Measurements from ENCODE around the gene METTL21A.

Gene METTL21A

DNA sequence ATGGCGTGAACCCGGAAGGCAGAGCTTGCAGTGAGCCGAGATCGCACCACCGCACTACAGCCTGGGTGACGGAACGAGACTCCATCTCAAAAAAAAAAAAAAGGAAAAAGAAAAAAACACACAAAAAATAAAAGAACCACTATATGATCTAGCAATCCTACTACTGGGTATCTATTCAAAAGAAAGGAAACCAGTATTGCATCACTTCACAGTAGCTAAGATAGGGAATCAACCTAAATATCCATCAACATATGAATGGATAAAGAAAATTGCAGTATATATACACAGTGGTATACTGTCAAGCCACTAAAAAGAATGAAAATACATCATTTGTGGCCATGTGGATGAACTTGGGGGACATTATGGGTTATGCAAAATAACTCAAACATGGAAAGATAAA lies 37.9 kb downstream of the METTL21A start:
- TF ChIP-seq, protein P1, sequence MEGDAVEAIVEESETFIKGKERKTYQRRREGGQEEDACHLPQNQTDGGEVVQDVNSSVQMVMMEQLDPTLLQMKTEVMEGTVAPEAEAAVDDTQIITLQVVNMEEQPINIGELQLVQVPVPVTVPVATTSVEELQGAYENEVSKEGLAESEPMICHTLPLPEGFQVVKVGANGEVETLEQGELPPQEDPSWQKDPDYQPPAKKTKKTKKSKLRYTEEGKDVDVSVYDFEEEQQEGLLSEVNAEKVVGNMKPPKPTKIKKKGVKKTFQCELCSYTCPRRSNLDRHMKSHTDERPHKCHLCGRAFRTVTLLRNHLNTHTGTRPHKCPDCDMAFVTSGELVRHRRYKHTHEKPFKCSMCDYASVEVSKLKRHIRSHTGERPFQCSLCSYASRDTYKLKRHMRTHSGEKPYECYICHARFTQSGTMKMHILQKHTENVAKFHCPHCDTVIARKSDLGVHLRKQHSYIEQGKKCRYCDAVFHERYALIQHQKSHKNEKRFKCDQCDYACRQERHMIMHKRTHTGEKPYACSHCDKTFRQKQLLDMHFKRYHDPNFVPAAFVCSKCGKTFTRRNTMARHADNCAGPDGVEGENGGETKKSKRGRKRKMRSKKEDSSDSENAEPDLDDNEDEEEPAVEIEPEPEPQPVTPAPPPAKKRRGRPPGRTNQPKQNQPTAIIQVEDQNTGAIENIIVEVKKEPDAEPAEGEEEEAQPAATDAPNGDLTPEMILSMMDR (conservative IDR thresholded peaks at IDR 0.05) = no peak
- H3K27ac ChIP-seq = no peak overlapping the region

DNA sequence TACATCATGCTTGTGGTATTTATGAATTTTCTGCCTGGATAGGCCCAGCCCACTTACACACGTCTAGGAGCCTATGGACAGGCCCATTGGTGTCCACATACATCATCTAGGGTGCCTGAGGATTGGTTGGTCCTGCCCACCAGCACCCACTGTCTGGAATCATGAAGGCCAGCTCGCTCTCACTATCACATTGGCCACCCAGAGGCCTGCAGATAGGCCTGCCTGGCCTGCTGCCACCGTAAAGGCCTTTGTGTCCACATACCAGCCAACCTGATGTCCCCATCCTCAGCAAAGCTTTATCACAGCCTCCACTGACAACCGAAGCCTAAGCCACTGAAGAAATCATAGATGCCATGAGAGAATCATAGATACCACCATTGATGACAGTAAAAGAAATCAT lies 40.2 kb downstream of the METTL21A start:
- H3K27ac ChIP-seq = no peak overlapping the region
- TF ChIP-seq, protein P1 (conservative IDR thresholded peaks at IDR 0.05) = no peak

DNA sequence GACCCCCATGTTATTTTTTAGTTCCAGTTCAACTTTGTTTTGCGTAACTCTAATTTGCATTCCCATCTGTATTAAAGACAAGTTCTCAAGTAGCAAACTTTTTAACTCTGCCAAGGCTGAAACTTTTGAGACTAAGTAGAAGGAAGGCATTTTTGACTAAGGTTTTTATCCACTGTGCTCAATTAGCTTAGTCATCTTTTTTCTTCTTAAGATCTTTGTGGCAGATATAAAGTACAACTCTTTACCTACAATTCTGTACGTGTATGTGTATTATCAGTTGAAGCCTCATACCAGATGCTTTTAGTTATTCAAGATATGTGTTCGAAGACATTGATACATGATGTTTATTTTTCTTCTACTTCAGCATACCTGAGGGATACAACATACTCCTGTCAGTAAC lies 53.8 kb downstream of the METTL21A start:
- TF ChIP-seq, protein P1 (conservative IDR thresholded peaks at IDR 0.05) = no peak
- H3K27ac ChIP-seq = no peak overlapping the region

DNA sequence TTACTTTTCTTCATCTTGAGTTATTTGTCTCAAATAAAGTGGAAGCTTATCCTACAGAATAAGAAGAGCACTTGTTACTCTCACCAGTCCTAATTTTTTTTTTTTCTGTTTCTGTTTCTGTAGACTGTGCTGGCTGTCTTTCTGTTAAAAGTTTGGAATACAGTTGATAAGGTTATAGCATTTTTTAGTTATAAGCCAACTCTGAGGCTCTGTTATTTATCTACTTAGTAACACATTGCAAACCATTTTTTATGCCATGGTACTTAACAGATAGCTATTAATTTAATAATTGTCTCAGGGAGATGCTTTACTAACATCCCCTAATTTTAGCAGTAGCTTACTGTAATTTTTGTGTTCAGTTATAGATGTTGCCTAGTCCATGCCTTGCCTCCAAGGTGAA lies 57.5 kb downstream of the METTL21A start:
- no peak overlapping the region for H3K27ac ChIP-seq
- TF ChIP-seq, protein P1 (conservative IDR thresholded peaks at IDR 0.05) = no peak

DNA sequence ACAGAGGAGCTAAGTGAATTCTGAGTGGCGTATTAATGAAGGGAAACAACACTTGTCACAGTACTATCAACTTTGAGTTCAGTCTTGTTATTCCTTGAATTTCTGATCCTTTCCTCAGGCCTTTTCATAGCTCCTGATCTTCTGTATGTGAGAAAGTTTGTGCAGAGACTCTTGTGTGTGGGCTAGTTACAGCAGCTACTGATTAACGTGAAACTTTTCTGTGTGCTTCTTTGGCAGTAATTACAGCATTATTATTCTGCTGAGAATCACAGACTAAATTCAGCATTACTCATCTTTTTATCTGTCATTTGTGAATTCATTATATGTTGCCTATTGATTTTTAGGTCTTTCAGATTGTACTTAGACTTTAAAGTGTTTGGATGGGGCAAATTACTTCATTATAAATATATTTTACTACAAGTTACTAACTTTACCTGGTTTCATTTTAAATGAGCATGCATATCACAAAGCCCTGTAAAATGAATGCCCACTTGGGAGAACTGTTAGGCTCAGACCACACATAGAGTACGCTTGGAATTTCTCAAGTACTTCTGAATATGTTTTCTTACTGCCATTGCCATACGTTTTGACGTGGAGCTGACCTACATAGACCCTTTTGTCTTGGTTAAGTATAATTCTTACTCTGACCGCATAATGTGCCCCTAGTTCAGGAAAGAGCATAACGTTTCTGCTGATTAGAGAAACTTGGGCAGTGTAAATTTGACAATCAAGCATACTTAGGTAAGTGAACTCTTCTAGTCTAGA lies 59.3 kb downstream of the METTL21A start:
- TF ChIP-seq, protein P1 (conservative IDR thresholded peaks at IDR 0.05) = no peak
- H3K27ac ChIP-seq = no peak overlapping the region
